ENCODE measurements around the gene HIPK2.

HIPK2 gene

GRCh38 chr7:139749545-139749944, 28.3 kb downstream of the HIPK2 start:
- no peaks in the 10 kb centered on the region for H3K36me3 ChIP-seq (ENCODE audit: insufficient read depth, low read length)
- H3F3A ChIP-seq (ENCODE audit: insufficient read depth, low read length): no peaks in the 10 kb centered on the region
- no peak overlapping the region for H3K9ac ChIP-seq (ENCODE audit: low read length)
- no peak overlapping the region for H2AFZ ChIP-seq (ENCODE audit: low read length)
- H3K4me3 ChIP-seq (ENCODE audit: low read depth, low read length, poor library complexity, severe bottlenecking): no peak overlapping the region
- H3K27me3 ChIP-seq (ENCODE audit: insufficient read depth, low read length): no peaks in the 10 kb centered on the region
- TF ChIP-seq CTCF (IDR thresholded peaks at IDR 0.05; ENCODE audit: low read length) (no peak), EZH2 (IDR thresholded peaks at IDR 0.05; ENCODE audit: borderline replicate concordance, low read length) (no peak)
- no peaks in the 10 kb centered on the region for H3K9me2 ChIP-seq (ENCODE audit: low read depth, low read length)
- no peaks in the 10 kb centered on the region for H3K79me2 ChIP-seq (ENCODE audit: insufficient read depth, low read length)
- H4K20me1 ChIP-seq (ENCODE audit: insufficient read depth, low read length): no peaks in the 10 kb centered on the region
- no peaks in the 10 kb centered on the region for H3K9me3 ChIP-seq (ENCODE audit: low read length)
- no peak overlapping the region for H3K4me2 ChIP-seq (ENCODE audit: low read length)
- H3K27ac ChIP-seq (ENCODE audit: low read depth, low read length, poor library complexity, severe bottlenecking): no peak overlapping the region
- H3K4me1 ChIP-seq (ENCODE audit: insufficient read depth, low read length, severe bottlenecking): no peaks in the 10 kb centered on the region

- Histone ChIP-seq H3K4me3 (ENCODE audit: low read depth, low read length, poor library complexity, severe bottlenecking) (no peak overlapping the region), H3K79me2 (ENCODE audit: insufficient read depth, low read length) (no peaks in the 10 kb centered on the region), H4K20me1 (ENCODE audit: insufficient read depth, low read length) (no peaks in the 10 kb centered on the region), H3K27me3 (ENCODE audit: insufficient read depth, low read length) (no peaks in the 10 kb centered on the region), H3K4me2 (ENCODE audit: low read length) (no peak overlapping the region), H3K36me3 (ENCODE audit: insufficient read depth, low read length) (no peaks in the 10 kb centered on the region), H2AFZ (ENCODE audit: low read length) (no peak overlapping the region), H3K9me2 (ENCODE audit: low read depth, low read length) (no peaks in the 10 kb centered on the region), H3K27ac (ENCODE audit: low read depth, low read length, poor library complexity, severe bottlenecking) (no peak overlapping the region), H3K9me3 (ENCODE audit: low read length) (no peaks in the 10 kb centered on the region), H3K4me1 (ENCODE audit: insufficient read depth, low read length, severe bottlenecking) (no peaks in the 10 kb centered on the region), H3K9ac (ENCODE audit: low read length) (no peak overlapping the region), H3F3A (ENCODE audit: insufficient read depth, low read length) (no peaks in the 10 kb centered on the region)
- TF ChIP-seq EZH2 (IDR thresholded peaks at IDR 0.05; ENCODE audit: borderline replicate concordance, low read length): no peak
- TF ChIP-seq CTCF (IDR thresholded peaks at IDR 0.05; ENCODE audit: low read length): no peak
Measured at GRCh38 chr7:139748941-139749340, 28.9 kb downstream of the HIPK2 start.

GRCh38 chr7:139748373-139748765, 29.4 kb downstream of the HIPK2 start:
- Histone ChIP-seq H3K27ac (ENCODE audit: low read depth, low read length, poor library complexity, severe bottlenecking) (no peak overlapping the region), H4K20me1 (ENCODE audit: insufficient read depth, low read length) (no peaks in the 10 kb centered on the region), H3K4me1 (ENCODE audit: insufficient read depth, low read length, severe bottlenecking) (no peaks in the 10 kb centered on the region), H3K4me2 (ENCODE audit: low read length) (no peak overlapping the region), H3K9ac (ENCODE audit: low read length) (no peak overlapping the region), H3K9me3 (ENCODE audit: low read length) (no peaks in the 10 kb centered on the region), H3K79me2 (ENCODE audit: insufficient read depth, low read length) (no peaks in the 10 kb centered on the region), H3K9me2 (ENCODE audit: low read depth, low read length) (no peaks in the 10 kb centered on the region), H3K4me3 (ENCODE audit: low read depth, low read length, poor library complexity, severe bottlenecking) (no peak overlapping the region), H3K36me3 (ENCODE audit: insufficient read depth, low read length) (no peaks in the 10 kb centered on the region), H3F3A (ENCODE audit: insufficient read depth, low read length) (no peaks in the 10 kb centered on the region), H2AFZ (ENCODE audit: low read length) (no peak overlapping the region), H3K27me3 (ENCODE audit: insufficient read depth, low read length) (no peaks in the 10 kb centered on the region)
- TF ChIP-seq EZH2 (IDR thresholded peaks at IDR 0.05; ENCODE audit: borderline replicate concordance, low read length): no peak
- no peak for TF ChIP-seq CTCF (IDR thresholded peaks at IDR 0.05; ENCODE audit: low read length)

Data from OCI-LY1 (cell line).